ENCODE measurements around the gene UGT2A1.

- TF ChIP-seq CTCF (IDR thresholded peaks at IDR 0.05) (no peak), POLR2A (IDR thresholded peaks at IDR 0.05) (no peak), EP300 (IDR thresholded peaks at IDR 0.05) (no peak)
These were observed 76.7 kb downstream of the UGT2A1 start for GRCh38 chr4:69576251-69576877.

Data from ovary (tissue), 3 donors.